ENCODE data around the gene PLK3.

The PLK3 gene

DNA sequence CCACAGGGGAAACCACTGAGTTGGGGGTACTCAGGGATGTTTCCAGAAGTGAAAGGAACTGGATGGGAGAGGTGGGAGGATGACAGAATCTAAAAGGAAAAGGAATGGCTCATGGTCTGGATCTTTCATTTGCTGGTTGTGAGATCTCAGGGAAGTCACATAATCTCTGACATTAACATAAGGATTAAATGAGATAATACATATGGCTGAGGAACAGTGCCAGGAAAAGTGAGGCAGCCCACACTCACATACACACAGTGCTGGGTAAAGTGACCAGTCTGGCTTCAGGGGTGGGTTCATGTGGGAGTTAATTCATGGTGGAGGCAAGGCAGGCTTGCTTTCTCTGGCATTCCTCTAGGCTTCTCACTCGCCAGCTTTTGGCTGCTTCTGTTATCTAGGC, 46.8 kb downstream of the PLK3 start:
- no peak overlapping the region for H2AFZ ChIP-seq (ENCODE audit: low read depth, low read length, severe bottlenecking)
- H3F3A ChIP-seq (ENCODE audit: insufficient read depth): no peaks in the 10 kb centered on the region
- no peaks in the 10 kb centered on the region for H4K20me1 ChIP-seq (ENCODE audit: low read depth, low read length)
- H3K9ac ChIP-seq (ENCODE audit: low read length): no peak overlapping the region
- no peak overlapping the region for H3K4me3 ChIP-seq (ENCODE audit: insufficient read depth, low read length, poor library complexity, severe bottlenecking)
- H3K79me2 ChIP-seq (ENCODE audit: insufficient read depth, low read length): no peaks in the 10 kb centered on the region
- H3K9me3 ChIP-seq (ENCODE audit: insufficient read depth, low read length): no peaks in the 10 kb centered on the region
- no peak for TF ChIP-seq EZH2phosphoT487 (conservative IDR thresholded peaks at IDR 0.05; ENCODE audit: low read length)
- TF ChIP-seq, protein P1, sequence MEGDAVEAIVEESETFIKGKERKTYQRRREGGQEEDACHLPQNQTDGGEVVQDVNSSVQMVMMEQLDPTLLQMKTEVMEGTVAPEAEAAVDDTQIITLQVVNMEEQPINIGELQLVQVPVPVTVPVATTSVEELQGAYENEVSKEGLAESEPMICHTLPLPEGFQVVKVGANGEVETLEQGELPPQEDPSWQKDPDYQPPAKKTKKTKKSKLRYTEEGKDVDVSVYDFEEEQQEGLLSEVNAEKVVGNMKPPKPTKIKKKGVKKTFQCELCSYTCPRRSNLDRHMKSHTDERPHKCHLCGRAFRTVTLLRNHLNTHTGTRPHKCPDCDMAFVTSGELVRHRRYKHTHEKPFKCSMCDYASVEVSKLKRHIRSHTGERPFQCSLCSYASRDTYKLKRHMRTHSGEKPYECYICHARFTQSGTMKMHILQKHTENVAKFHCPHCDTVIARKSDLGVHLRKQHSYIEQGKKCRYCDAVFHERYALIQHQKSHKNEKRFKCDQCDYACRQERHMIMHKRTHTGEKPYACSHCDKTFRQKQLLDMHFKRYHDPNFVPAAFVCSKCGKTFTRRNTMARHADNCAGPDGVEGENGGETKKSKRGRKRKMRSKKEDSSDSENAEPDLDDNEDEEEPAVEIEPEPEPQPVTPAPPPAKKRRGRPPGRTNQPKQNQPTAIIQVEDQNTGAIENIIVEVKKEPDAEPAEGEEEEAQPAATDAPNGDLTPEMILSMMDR (IDR thresholded peaks at IDR 0.05; ENCODE audit: insufficient read depth, low read length, poor library complexity, severe bottlenecking): no peak
- no peak overlapping the region for H3K27ac ChIP-seq (ENCODE audit: low read depth, low read length)
- no peaks in the 10 kb centered on the region for H3K9me2 ChIP-seq (replicated peaks; ENCODE audit: insufficient read depth, low read length)
- no peaks in the 10 kb centered on the region for H3K36me3 ChIP-seq (ENCODE audit: low read length)
- no peaks in the 10 kb centered on the region for H3K27me3 ChIP-seq (ENCODE audit: low read length)
- no peak overlapping the region for H3K4me2 ChIP-seq (ENCODE audit: low read depth, low read length, poor library complexity, severe bottlenecking)

DNA sequence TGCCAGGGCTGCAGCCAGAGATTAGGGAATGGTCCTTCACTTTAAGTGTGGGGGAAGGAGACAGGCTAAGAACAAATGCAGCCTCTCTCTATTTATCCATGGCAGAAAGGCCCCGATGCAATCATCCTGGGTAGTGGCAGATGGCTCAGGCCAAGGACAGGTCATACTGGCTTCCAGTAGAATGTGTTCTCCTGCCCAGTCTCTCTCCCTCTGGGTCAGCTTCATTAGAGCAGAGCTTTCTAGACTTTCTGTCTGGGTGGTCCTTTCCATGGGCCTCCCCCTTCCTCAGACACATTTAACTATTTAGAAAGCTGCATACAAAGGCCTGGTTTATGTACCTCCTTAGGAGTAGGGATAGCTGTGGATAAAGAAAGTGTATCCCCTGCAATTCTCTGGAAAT, 47.7 kb downstream of the PLK3 start:
- Histone ChIP-seq H3K9me2 (replicated peaks; ENCODE audit: insufficient read depth, low read length) (no peaks in the 10 kb centered on the region), H3K9me3 (ENCODE audit: insufficient read depth, low read length) (no peaks in the 10 kb centered on the region), H3K27ac (ENCODE audit: low read depth, low read length) (no peak overlapping the region), H3K4me3 (ENCODE audit: insufficient read depth, low read length, poor library complexity, severe bottlenecking) (no peak overlapping the region), H3K79me2 (ENCODE audit: insufficient read depth, low read length) (no peaks in the 10 kb centered on the region), H3K36me3 (ENCODE audit: low read length) (no peaks in the 10 kb centered on the region), H3K27me3 (ENCODE audit: low read length) (no peaks in the 10 kb centered on the region), H3K9ac (ENCODE audit: low read length) (no peak overlapping the region), H3F3A (ENCODE audit: insufficient read depth) (no peaks in the 10 kb centered on the region), H4K20me1 (ENCODE audit: low read depth, low read length) (no peaks in the 10 kb centered on the region), H3K4me2 (ENCODE audit: low read depth, low read length, poor library complexity, severe bottlenecking) (no peak overlapping the region), H2AFZ (ENCODE audit: low read depth, low read length, severe bottlenecking) (no peak overlapping the region)
- TF ChIP-seq EZH2phosphoT487 (conservative IDR thresholded peaks at IDR 0.05; ENCODE audit: low read length): no peak

DNA sequence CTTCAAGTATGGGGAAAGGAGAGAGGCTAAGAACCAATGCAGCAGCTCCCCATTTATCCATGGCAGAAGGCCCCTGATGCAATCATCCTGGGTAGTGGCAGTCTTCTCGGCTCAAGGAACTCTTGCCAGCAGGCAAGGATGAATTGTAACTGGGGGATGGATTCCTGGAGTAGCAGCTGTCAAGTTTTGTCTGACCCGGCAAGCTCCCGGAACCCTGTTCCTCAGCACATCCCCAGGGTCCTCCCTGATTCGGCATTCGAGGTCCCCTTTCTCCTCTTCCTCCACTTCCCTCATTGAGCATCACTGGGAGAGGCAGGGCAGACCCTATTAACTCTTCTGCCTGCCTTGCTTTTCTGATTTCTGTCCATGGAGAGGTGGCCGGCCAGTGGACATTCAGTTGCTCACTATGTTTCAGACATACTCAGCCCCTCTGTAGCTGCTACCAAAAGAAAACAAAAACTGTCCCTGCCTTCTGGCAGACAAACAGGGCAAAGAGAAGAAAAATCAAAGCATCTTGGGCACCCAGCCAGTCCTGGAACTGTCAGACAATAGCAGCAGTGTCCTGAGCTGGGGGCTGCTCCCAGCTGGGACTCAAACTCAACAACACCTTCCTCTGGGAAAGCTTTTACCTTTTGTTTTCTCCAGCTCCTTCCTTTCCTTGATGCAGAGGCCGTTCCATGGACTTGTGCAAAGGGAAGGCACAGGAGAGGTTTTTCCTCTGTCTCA, 48.4 kb downstream of the PLK3 start:
- no peak overlapping the region for H3K9ac ChIP-seq (ENCODE audit: low read length)
- H3K79me2 ChIP-seq (ENCODE audit: insufficient read depth, low read length): no peaks in the 10 kb centered on the region
- no peaks in the 10 kb centered on the region for H3F3A ChIP-seq (ENCODE audit: insufficient read depth)
- H3K4me2 ChIP-seq (ENCODE audit: low read depth, low read length, poor library complexity, severe bottlenecking): no peak overlapping the region
- no peak for TF ChIP-seq EZH2phosphoT487 (conservative IDR thresholded peaks at IDR 0.05; ENCODE audit: low read length)
- TF ChIP-seq, protein P1 (IDR thresholded peaks at IDR 0.05; ENCODE audit: insufficient read depth, low read length, poor library complexity, severe bottlenecking): no peak
- H3K9me2 ChIP-seq (replicated peaks; ENCODE audit: insufficient read depth, low read length): no peaks in the 10 kb centered on the region
- H2AFZ ChIP-seq (ENCODE audit: low read depth, low read length, severe bottlenecking): no peak overlapping the region
- H3K27me3 ChIP-seq (ENCODE audit: low read length): no peaks in the 10 kb centered on the region
- H3K9me3 ChIP-seq (ENCODE audit: insufficient read depth, low read length): no peaks in the 10 kb centered on the region
- no peak overlapping the region for H3K4me3 ChIP-seq (ENCODE audit: insufficient read depth, low read length, poor library complexity, severe bottlenecking)
- no peaks in the 10 kb centered on the region for H4K20me1 ChIP-seq (ENCODE audit: low read depth, low read length)
- H3K36me3 ChIP-seq (ENCODE audit: low read length): no peaks in the 10 kb centered on the region
- no peak overlapping the region for H3K27ac ChIP-seq (ENCODE audit: low read depth, low read length)

DNA sequence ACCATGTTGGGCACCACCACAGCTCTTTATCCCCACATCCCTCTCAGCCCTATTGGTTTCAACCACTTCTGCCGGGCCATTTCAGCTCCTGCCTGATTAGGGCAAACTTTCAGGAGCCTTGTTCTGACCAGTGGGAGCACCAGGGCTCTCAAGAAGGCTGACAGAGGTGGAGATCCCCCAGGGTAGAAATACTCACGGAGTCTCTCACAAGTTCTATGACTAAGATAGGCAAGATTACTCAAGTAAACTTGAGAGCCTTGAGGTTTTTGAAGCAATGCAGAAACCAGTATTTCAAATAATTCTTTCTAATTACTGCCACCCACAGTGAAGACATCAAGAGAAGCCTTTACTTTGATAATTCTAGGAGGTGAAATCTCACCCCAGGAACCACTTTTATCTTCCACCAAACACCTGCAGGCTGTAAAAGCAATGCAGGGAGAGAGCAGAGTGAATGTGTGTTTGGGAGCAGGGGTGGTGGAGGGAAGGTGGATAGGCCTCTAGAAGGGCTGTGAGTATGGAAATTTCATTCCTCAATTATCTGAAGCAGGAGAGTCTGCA, 49.5 kb downstream of the PLK3 start:
- Histone ChIP-seq H3K79me2 (ENCODE audit: insufficient read depth, low read length) (no peaks in the 10 kb centered on the region), H3K9ac (ENCODE audit: low read length) (no peak overlapping the region), H3K36me3 (ENCODE audit: low read length) (no peaks in the 10 kb centered on the region), H3K27ac (ENCODE audit: low read depth, low read length) (no peak overlapping the region), H3K27me3 (ENCODE audit: low read length) (no peaks in the 10 kb centered on the region), H3K9me3 (ENCODE audit: insufficient read depth, low read length) (no peaks in the 10 kb centered on the region), H4K20me1 (ENCODE audit: low read depth, low read length) (no peaks in the 10 kb centered on the region), H3F3A (ENCODE audit: insufficient read depth) (no peaks in the 10 kb centered on the region), H2AFZ (ENCODE audit: low read depth, low read length, severe bottlenecking) (no peak overlapping the region), H3K4me3 (ENCODE audit: insufficient read depth, low read length, poor library complexity, severe bottlenecking) (no peak overlapping the region), H3K4me2 (ENCODE audit: low read depth, low read length, poor library complexity, severe bottlenecking) (no peak overlapping the region), H3K9me2 (replicated peaks; ENCODE audit: insufficient read depth, low read length) (no peaks in the 10 kb centered on the region)
- no peak for TF ChIP-seq EZH2phosphoT487 (conservative IDR thresholded peaks at IDR 0.05; ENCODE audit: low read length)
- TF ChIP-seq, protein P1 (IDR thresholded peaks at IDR 0.05; ENCODE audit: insufficient read depth, low read length, poor library complexity, severe bottlenecking): no peak

Data from SU-DHL-6 (cell line).